Midbrain (tissue), 1 donor: ENCODE measurements around the gene SPPL3.
"Not testable (repeated sequence)": the region's sequence is repeated elsewhere in the genome, so short reads cannot be mapped to it uniquely, and the experiment has no call there.

Experiments used
- DNase-seq: peaks from one replicate; lab custom pipeline; 2025; lab: John Stamatoyannopoulos, UW

SPPL3 gene

GRCh38 chr12:120744922-120745493, 159.2 kb downstream of the SPPL3 start:
- DNase-seq = no peak

GRCh38 chr12:120741476-120742421, 162.4 kb downstream of the SPPL3 start:
- DNase-seq = no peak

DNA sequence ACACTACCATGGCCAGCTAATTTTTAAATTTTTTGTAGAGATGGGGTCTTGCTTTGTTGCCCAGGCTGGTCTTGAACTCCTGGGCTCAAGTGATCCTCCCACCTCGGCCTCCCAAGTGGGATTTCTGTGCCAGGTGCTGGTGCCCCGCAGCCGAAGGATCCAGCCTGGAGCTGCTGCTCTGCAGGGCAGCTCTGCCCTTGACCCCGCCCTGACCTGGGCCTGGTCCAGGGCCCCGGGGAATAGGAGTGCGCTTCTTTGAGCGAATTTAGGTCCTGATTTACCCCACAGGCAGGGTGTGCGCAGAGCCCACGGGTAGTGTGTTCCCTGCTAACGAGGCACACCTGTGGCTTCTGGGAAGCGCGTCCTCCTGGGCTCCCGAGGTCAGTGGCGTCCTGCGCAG, 163.3 kb downstream of the SPPL3 start:
- no peak for DNase-seq

DNA sequence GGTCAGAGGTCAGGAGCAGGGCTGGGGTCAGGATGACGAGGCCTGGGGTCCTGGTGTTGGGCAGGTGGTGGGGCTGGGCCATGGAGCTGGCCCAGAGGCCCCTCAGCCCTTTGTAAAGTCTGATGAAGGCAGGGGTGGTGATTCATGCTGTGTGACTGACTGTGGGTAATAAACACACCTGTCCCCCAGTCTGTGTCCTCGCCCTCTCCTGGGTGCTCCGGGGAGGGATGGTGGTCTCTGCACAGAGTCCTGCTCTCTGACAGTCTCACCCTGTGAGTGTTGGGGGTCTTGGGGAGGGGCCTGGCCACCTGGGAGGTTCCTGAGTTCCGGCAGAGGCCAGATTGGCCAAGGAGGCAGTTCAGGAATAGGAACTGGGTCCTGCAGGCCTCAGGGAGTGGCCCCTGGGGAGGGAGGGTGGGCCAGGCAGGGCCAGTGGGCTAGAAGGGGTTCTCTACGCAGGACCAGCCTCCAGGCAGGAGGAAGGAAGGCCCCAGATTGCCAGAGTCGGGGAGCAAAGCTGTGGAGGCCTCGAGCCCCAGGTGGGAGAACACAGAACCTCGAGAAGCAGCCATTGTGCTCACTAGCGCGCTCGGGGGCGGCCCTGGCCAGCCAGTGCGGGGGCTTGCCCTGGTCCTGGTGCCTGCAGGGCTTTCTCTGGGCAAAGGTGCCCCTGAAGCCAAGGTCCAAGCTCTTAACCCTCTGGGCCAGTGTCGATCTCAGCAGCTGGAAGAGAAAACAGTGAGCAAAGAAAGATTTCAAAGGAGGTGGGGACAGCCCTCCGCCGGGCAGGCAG, 164.1 kb downstream of the SPPL3 start:
- no peak for DNase-seq

GRCh38 chr12:120739031-120739762, 165.0 kb downstream of the SPPL3 start:
- DNase-seq = no peak

DNA sequence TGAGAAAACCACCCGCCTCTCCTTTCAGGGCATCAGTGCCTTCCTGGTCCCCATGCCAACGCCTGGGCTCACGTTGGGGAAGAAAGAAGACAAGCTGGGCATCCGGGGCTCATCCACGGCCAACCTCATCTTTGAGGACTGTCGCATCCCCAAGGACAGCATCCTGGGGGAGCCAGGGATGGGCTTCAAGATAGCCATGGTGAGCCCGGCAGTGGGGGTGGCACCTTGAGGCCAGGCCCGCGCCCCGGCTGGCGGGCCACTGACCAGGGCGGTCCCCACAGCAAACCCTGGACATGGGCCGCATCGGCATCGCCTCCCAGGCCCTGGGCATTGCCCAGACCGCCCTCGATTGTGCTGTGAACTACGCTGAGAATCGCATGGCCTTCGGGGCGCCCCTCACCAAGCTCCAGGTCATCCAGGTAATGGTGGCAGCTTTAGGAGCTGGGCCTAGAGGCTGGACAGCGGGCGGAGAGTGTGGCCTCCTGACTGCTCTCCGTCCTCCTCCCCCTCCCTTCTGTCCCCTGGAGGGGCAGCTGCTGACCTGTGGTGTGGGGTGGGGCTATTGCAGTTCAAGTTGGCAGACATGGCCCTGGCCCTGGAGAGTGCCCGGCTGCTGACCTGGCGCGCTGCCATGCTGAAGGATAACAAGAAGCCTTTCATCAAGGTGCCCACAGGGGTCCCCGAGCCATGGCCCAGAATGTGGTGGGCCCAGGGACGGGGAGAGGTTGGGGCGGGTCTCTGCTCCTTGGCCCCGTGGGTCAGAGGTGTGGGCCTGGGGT, 165.7 kb downstream of the SPPL3 start:
- DNase-seq = no peak

DNA sequence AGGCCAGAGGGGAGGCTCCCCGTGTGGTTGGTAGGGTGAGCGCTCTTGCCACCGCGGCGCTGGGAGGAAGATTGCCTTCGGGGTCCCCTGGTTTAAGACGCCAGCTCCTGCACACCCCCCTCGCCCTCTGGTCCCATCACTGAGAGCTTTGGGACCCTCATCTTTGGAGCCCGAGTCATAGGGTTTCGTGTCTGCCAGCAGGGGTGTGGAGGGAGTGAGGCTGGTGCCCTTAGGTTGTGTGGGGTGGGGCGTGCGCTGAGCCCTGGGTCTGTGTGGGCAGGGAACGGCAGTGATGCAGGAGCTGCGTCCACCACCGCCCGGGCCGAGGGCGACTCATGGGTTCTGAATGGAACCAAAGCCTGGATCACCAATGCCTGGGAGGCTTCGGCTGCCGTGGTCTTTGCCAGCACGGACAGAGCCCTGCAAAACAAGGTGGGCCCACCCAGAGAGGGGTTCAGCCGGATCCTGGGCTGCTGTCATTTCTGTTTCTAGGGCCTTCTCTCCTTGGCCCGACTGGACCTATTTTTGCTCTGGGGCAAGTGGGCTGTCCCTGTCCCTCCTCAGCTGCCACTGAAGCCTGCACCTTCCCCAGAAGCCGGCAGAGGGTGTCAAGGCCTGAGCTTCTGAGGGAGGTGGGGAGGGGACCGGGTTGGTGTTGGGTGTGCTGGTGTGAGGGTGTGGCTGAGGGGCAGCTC, 166.5 kb downstream of the SPPL3 start:
- DNase-seq = no peak

GRCh38 chr12:120736404-120737331, 167.5 kb downstream of the SPPL3 start:
- DNase-seq = no peak

DNA sequence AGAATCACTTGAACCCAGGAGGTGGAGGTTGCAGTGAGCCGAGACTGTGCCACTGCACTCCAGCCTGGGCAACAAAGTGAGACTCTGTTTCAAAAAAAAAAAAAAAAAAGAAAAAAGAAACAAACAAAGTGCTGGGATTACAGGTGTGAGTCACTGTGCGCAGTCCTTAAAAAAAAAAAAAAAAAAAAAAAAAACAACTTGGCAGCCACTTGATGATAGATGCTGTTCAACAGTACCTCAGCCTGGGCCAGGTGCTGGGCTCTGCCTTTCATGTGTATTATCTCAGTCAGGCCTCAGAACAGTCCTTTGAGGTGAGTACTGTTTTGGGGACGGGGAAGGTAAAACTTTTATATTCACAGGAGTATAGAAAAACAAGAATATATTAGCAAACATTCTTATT, 169.0 kb downstream of the SPPL3 start:
- no peak for DNase-seq

GRCh38 chr12:120734210-120734609, 169.9 kb downstream of the SPPL3 start:
- no peak for DNase-seq

DNA sequence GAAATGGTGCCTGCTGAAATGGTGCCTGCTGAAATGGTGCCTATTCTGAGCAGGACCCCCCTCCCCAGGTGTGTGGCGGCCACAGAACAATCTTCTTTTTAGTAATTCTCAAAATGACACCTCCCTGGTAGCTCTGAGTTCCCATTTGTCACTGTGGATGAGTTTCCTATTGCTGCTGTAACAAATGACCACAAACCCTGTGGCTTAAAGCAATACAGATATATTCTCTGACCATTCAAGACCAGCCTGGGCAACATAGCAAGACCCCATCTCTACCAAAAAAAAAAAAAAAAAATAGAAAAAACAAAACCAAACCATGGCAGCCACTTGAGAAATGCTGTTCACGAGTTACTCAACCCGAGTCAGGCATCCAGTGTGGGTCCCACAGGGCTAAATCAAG, 170.6 kb downstream of the SPPL3 start:
- no peak for DNase-seq

DNA sequence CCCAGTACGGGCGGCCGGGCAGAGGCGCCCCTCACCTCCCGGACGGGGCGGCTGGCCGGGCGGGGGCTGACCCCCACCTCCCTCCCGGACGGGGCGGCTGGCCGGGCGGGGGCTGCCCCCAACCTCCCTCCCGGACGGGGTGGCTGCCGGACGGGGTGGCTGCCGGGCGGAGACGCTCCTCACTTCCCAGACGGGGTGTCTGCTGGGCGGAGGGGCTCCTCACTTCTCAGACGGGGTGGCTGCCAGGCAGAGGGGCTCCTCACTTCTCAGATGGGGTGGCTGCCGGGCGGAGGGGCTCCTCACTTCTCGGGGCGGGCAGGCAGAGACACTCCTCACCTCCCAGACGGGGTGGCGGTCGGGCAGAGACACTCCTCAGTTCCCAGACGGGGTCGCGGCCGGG, 172.0 kb downstream of the SPPL3 start:
- not testable (repeated sequence) for DNase-seq

DNA sequence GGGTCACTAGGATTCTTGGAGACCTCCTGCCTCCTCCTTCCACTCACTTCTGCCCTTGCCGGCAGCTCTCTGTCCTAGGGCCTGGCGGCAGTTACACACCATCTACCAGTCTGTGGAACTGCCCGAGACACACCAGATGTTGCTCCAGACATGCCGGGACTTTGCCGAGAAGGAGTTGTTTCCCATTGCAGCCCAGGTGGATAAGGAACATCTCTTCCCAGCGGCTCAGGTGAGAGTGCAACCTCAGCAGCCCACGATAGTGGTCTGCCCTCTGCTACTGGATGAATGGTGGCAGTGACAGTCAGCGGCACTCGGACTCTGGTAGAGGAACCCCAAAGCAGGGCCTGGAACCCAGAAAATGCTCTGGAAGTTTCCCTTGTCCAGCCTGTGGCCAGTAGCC, 177.2 kb downstream of the SPPL3 start:
- no peak for DNase-seq

- no peak for DNase-seq
These were observed 177.7 kb downstream of the SPPL3 start for GRCh38 chr12:120726510-120726793.

DNA sequence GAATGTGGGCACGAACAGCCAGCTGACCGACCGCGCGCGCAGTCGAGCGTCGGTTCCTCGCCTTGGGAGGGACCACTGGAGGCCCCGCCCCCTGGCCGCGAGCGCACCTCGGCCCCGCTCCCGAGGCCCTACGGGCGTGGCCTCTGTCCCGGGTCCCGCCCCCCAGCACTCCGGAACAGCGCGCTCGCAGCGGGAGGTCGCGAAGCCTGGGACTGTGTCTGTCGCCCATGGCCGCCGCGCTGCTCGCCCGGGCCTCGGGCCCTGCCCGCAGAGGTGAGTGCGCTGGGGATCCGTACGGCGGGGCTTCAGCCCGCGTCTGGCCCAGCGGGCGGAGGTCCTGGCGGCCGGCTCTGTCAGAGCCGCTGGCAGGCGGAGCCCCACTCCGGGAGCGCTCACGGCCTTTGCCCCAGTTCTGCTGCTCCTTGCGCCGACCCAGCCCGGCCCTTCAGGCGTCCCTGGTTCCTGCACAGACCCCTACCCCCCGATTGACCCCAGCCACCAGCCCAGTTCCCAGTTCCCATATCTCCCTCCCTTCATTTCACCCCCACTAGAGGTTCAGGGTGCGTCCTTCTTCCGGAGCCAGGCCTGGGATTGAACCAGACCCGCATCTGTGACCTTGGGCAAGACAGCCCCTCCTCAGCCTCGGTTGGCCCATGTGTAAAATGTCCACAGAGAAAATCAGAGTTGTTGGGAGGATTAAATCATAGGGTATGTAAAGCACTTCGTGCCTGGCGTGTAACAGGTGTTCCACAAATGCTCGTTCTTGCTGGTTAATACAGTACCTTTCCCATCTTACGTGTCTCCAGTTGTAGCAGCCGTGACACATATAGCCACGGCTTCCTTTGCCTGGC, 178.3 kb downstream of the SPPL3 start, which contains the start of gene ACADS:
TSS of gene ACADS (plus strand) at position 168 of the 851 bp plus-strand sequence. CDS start at position 228, 60 bp downstream.
- DNase-seq = peak; percentile 84

DNA sequence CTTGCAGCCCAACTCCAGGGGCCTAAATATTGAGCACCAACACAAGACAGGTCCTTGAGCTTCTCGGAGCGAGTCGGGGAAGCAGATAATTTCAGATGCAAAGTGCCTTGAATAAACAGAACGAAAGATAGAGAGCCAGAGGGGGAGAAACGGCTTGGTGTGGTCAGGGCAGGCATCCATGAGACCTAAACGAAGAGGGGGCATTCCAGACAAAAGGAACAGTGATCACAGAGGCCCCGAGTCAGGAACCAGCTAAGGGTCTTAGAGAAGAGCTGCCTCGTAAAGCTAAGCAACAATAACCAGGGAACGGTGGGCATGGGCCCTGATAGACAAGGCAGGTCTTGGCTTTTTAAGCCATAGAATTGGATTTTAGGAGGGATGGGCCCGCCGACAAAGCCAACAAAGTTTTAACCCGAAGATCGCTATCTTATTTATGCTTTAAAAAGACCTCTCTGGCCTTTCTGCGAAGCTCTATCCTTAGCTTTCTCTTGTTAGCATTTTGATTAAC, 179.0 kb downstream of the SPPL3 start:
- no peak for DNase-seq

GRCh38 chr12:120724720-120725119, 179.4 kb downstream of the SPPL3 start:
- no peak for DNase-seq

- DNase-seq = no peak
These were observed 181.4 kb downstream of the SPPL3 start for GRCh38 chr12:120722784-120723183.
